NCI-H510A treated with DMSO at 0.1 percent for 48 hours (cell line): ENCODE data around the gene ACCSL.

Source experiments
- DNase-seq: peaks from one replicate; lab custom pipeline; 2025; lab: John Stamatoyannopoulos, UW

The ACCSL gene

DNA sequence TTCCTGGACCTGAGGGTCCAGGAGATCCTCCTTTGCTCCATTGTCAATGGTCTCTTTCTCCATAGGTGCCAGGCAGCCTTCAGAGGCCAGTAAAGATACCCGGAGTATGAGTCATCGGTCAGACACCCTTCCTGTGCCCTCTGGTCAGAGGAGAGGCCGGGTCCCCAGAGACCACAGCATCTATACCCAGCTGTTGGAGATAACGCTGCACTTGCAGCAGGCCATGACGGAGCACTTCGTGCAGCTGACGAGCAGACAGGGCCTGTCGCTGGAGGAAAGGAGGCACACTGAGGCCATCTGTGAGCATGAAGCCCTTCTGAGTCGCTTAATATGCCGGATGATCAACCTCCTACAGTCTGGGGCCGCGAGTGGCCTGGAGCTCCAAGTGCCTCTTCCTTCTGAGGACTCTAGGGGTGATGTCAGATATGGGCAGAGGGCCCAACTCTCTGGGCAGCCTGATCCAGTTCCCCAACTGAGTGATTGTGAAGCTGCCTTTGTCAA is at the start of gene ACCSL:
TSS of gene ACCSL (plus strand) at position 51 of the 501 bp plus-strand sequence. CDS start at position 107, 56 bp downstream.
- DNase-seq, result no peak

DNA sequence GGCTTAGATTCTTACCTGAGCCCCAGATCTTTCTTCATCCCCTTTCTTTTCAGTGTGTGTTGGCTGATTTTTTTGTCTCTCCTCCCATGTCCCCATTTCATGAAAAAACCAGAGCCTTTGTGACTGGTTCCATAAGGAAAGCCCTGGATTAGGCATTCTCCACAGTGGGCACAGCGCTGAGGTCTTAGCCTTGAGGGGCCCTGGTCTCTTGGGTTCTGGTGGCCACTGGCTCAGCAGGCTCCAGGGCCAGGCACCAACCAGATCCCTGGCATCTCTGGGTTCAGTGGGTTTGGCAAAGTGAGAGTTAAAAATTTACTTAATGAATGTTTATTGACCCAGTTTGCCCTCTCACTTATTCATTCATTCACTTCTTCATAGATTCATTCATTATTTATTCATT is 49.5 kb upstream of the ACCSL start:
- DNase-seq, result no peak

DNA sequence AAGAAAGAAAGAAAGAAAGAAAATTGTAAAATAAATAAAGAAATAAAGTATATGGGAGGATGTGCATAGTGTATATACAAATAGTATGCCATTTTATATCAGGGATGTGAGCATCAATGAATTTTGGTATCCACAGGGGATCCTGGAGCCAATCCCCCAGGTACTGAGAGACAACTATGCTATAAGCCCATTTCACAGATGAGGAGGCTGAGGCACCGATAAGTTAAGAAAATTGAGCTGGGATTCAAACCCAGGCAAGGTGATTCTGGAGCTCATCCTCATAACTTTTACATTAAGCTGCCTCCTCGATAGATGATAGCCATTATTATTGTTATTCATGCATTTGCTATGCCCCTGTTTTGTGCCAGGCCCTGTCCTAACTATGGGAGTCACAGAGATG is 47.0 kb upstream of the ACCSL start:
- DNase-seq, result no peak

DNA sequence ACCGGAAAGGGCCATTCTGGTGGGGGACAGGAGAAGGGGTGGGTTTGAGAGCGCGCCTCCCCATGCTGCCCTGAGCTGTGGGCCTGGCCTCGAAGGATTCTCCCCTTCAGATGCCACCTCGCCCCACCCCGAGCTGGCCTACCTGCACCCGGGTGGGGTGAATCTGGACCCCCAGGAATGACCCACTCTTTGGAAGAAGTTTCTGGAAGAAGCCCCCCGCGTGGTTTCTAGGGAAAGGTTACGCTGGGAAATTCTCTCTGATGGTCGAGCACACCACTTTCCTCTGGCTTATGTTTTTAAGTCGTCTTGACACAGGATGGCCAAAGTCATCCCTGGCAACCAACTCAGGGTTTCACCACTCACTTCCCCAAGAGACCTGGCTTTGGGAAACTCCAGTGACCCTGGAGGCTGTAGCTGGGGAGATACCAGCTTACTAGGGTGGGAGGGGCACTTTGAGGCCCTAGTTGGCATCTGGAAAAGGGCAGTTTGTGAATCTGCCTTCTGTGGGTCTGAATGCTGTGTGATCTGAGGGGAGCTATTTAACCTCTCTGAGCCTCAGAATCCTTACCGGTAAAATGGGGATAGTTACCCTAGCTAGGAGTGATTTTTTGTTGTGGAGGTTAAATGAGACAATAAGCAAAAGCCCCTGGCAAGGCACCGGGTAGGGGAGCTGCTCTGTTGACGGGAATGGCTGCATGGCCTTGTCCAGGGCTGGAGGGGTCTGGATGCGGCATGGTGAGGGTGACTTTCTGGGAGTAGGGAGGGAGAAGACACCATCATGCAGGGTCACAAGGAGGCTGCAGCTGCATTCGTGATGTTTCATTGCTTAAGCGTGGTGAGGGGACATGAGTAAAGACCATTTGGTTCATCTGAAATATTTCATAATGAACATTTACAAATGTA is 45.3 kb upstream of the ACCSL start:
- DNase-seq, result no peak

DNA sequence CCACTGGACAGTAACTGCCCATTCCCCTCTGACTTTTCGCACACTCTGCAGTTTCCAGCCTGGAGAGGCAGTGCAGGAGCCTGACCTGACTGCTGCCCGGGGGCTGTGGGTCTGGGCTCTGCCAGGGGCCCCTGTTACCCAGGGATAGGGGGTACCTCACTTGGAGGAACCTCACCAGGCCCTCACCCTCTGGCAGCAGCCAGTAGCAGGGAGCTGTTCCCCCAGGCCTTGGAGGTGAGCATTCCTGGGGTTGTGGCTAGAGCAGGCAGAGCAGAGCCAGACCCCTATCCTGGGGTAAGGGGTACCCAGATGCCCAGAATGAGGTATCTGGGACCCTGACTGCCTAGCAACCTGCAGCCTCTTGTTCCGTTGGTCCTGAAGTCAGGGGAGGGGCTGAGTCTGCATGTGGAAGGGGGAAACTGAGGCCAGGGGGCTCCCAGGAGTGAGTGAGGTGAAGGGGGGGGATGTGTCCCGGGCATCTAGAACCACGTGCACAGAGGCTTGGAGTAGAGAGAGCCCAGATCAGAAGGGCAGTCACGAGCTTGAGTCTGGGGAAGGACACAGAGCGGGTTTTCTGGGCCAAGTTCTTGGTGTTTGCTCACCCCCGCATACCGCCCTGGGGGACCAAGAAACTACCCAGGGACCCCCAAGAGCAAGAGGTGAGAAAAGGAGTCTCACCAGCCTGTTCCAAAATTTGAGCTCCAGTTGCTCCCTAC is 43.9 kb upstream of the ACCSL start:
- no peak for DNase-seq

DNA sequence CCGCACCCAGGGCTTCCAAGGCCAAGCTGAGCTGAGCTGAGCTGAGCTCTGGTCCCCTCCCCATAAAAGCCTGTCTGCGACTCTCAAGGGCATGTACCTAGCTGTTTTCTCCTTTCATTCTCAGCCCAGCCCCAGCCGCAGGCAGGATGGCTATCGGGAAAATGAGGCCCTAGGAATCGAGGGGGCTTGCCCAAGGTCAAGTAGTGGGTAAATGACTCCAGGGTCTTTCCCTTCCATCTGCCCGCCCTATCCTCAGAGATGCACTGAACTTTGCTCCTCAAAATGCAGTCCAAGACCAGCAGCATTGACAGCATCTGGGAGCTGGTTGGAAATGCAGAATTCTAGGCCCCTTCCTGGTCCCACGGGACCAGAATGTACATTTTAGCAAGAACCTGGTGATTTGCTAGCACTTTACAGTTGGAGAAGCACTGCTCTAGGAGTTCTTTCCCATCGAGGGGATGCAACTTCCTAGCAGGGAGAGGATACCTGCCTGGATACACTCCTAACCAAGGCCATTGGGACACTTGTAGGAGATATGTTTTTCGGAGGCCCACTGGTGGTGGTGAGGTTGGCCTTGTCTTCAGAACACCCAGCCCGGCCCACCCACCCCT is 43.2 kb upstream of the ACCSL start:
- no peak for DNase-seq

DNA sequence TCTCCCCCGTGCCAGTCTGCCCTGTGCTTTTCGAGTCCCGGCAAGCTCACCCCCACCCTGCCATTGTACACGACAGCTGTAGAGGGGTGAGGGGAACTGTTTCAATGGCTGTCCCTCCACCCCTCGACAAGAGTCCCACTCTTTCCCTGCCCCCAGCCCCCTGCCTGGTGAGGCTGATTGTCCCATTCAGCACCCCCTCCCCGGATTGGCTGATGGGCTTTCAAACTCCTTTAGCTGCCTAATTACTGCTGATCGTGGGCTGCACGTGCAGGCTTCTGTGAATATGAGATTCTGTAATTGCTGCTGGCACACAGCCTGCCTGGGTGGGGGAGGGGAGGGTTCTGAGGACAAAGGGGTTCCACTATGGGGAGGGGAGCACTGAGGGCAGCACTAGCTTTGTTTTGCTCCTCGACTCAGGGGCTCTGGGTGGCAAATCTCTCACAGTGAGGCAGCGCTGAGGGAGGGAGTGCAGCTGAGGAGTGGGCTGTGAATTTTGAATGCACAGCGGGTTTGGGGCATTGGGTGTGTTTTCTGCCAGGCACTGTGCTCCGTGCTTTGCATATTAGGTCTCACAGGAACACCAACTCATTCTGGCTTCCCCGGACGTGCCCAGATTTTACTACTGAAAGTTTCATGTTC is 42.6 kb upstream of the ACCSL start:
- DNase-seq, result no peak

DNA sequence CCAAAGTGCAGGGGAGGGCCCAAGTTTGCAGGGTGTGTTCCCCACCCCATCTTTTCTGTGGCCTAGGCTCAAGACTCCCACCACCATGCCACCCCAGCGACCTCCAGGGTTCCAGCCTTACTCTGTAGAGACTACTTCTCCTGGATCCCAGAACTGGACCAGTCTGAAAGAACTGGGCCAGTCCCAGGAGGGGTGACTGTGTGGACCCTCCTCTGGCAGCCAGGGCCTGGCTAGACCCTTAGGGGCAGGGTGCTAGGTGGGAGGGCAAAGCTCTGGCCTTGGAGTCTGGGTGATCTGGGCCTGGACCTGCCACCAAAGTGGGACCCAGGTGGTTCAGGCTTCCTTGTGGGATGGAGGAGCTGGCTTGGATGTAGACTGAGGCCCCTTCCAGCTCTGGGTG is 41.8 kb upstream of the ACCSL start:
- DNase-seq, result no peak

DNA sequence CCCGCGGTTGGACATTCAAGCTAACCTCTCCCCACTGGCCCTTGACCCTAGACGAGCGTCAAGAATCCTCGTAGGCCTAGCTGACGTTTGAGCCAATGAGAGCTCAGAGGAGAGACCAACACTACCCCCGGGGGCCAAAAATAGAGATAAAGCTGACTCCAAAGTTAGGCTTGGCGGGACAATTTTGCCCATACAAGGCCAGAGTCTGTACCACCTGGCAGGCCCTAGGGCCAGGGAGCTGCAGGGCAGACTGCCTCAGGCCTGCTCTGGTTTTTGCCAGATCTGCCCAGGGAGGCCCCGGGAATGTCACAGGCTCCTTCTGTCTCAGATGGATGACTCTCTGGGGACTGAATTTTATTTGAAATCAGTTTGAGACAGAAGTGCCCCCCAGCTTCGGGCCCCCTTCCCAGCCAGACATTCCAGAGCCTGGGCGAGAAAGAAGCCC is 40.8 kb upstream of the ACCSL start:
- DNase-seq, result no peak

DNA sequence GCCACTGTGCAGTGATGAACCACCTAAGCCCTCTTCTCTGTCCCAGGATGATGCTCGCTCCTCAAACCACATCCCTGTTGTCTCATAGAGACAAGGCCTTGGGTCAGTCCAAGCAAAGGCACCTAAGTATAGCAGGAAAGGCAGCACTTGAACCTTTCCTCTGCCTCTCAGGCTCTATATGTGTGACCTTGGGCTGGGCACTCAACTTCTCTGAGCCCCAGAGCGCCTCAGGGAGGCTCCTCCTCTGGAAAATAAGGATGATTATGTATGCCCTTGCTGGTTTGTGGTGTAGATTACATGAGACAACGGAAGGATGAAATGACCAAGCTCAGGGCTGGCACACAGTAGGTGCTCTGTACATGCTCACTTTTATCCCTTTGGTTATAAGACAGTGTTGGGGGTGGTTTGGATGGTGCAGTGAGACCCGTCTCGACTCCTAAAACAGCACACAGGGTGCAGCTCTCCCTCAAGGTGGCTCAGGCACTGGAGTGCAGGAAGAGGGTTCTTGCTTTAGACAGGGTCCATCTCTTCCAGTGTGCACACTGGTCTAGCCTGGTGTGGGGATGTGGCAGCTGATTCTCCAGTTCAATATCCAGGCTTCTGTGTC is 40.2 kb upstream of the ACCSL start:
- DNase-seq, result no peak

DNA sequence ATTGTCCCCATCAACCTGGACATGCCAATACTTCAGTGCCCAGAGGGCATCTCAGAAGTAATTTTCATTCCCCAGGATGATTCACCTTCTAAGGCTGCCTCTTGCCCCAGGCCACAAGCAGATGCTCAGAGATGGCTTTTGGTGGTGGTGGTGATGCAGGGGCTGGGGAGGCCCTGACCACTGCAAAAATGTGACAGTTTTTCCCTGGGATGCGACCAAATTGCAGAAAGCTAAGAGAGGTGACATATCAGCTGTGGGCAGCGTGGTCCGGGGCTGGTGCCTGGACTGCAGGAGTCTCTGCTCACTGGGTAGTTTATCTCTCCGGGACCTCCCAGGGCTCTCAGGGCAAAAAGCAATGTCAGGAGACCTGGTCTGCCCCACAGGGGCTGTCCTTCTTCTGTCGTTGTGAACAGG is 39.7 kb upstream of the ACCSL start:
- no peak for DNase-seq

DNA sequence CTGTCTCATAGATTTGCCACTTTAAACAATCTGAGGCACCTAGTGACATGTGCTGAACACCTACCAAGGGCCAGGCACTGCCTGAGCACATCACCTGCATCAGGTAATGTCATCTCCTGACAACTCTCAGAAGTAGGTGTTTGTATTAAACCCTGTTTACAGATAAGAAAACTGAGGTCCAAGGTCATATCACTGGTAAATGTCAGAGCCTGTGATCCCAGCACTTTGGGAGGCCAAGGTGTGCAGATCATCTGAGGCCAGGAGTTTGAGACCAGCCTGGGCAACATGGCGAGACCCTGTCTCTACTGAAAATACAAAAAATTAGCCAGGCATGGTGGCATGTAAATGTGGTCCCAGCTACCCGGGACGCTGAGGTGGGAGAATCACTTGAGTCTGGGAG is 39.1 kb upstream of the ACCSL start:
- no peak for DNase-seq

DNA sequence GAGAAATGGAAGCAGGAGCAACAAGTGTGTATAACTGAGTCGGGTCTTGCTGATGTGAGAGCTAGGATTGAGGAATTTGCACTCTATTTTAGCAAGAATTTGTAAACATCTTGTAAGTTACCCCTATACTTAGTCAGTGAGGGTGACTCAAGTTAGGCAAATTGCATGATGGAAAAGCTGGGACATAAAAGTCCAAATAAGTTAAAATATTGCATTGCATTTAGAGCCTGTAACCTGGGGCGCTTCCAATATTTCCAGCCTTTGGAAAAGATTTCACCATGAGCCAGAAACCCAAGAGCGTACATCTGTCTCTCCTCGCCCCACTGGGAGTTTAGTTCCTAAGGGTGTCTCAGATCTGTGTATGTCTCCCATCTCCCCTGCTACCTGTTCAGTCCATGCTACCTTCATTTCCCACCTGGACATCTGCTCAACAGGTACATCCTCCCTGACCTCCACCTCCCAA is 37.0 kb upstream of the ACCSL start:
- DNase-seq, result no peak

DNA sequence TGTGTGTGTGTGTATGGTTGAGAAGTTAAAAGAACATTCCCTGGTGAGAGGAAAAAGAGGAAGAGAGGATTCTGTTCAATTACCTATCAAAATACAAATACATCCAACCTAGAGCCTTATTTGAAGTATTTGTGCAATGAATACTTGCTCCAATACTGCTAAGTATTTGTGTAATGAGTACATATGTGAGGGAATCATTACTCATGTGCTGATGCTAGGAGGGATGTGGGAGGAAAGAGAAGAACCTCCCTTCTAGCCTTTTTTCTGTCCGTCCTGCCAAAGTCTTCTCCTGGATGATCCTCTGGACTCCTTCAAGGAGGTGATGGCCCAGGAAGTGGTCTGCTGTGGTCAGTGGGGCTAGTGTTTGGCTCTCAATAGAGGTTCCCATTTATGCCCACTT is 36.0 kb upstream of the ACCSL start:
- DNase-seq, result no peak

DNA sequence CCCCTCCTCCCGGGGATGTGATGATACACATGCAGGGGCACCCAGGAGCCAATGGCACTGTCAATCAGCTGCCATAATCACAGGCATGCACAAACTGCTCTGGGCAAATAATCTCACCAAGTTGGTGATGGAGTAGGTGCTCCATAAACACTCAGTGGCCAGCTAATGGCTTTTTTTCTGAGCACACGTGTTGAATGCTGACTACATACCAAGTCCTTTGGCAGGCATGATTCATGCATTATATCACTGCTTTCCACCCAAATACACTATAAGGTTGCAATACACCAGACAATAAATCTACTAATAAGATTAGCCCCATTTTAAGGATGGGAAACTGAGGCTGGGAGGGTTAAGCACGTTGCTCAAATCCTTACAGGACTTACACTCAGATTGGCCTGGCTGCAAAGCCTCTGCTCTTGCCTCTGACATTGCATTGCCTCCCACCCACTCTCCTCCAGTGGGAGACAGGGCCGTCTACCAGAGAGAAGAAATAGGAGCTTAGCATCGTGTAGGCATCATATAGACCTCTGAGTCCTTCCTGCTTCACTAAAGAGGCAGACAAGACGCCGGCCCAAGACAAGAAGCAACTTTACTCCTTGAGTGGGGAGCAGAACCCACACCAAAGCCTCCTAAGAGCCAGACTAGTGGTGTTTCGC is 32.7 kb upstream of the ACCSL start:
- no peak for DNase-seq

DNA sequence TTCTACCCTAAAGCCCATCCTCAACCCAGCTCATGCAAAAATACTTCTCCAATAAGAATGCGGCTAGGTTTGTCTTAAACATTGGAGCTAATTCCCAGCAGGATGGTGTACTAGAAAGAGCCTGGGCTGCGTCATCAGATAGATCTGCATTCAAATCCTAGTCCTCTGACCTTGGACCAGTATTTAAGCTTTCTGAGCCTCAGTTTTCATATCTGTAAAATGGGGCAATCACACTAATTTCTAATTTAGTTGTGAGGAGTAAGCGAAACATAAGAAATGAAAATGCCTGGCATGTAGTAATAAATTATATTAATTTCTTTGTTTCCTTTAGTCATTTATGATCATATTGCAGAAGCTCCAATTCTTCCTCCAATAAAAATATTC is 32.2 kb upstream of the ACCSL start:
- no peak for DNase-seq

DNA sequence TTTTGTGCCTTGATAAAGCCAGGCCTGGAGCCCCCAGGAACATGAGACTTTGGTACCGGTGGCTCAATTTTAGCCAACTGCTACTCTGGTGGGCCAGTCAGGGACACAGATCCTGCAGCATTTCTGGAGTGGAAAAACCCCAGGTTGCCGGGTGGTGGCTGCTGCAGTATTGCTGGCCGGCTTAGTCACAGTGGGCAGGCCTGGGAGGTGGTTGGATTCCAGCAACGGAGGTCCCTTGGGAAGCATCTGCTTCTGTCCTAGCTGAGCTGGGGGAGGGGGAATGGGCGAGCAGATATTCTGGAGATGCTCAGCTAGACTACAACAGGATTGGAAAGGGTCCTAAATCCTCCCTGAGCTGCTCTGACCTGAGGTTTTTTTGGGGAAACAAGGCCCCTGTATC is 31.6 kb upstream of the ACCSL start:
- DNase-seq, result no peak

DNA sequence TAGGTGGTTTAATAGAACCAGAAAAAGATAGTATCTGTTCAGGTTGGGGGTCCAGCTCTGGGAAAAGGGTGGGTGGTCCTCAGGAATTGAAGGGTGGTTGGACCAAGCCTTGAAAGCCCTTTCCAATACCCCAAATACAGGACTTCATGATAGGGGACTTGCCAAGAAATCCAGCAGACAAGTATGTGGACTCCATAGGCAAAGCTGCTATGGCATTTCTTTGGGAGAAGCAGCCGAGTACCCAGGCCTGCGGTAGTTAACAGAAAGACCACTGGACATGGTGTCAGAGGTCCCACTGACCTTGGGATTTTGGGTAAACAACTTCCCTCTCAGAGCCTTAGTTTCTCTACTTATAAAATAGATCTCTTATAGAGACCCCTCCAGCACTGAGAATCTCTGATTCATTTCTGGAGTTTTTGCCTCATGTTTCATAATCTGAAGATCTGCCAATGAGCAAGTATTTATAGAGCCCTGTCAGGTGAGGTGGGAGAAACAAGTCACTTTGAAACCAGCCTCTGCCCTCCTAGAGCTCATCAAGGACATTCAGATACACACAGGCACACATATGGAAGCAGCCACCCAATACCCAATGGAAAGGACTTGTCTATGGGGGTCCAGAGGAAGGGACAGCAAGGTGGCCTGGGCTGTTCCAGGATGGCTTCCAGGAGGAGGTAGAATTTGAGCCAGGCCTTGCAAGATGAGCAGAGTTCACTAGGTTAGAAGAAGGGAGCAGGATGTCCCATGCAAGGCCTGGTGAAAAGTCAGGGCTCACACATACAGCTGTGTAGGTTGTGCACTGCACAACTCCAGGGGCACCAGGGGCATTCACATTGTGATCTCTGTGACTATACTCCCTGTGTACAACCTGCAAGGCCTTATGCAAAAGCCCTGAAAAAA is 31.0 kb upstream of the ACCSL start:
- no peak for DNase-seq

DNA sequence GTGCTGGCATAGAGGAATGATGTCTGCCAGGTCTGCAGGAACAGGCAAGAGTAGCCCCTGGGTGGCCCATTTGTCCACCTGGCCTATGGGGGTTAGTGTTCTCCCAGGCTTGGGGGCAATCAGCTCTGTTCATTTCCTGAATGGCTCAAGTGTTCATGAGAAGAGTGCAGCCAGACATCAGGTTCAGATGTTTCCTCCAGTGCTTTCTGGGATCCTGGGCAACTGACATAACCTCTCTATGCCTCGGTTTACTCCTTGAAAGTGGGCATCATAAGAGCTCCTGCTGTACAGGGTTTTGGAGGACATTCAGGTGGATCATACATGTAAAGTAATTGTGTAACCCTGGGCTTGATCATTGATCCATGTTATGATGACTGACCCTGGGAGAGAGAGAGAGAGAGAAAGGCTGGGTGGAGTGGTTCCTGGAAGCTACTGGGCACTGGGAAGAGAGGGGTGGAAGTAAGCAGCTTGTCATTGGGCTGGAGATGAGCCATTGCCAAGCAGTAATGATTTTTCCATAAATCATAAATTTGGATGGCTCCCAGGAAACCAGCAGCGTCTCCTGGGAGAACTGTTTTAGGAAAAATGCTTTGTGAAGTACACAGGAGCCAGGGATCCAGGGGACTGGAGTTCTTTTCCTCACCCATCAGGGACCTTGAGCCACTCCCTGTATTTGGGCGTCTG is 30.2 kb upstream of the ACCSL start:
- no peak for DNase-seq

DNA sequence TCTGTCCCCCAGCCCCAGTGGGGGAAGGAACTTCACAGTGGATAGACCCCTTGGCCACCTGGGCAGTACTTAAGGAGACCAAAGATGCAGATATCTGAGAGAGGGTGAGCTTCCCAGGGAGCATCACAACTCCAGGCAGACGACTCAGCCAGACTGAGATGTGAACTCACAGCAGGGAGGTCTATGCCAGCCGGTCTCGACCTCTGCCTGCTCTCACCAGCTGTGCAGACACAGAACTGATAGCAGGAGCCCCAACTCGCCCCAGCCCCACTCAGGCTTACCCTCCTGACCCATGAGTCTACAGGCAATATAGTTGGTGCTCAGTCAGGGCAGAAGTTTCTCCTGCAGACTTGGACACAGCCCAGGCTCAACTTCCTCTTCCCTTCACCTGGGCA is 29.7 kb upstream of the ACCSL start:
- DNase-seq, result no peak
